HEK293 (cell line): ENCODE measurements around the gene FRY.

ENCODE experiments used
- GLI4 ChIP-seq: fragments of 450-650 bp; formaldehyde crosslinking; IDR thresholded peaks from 2 replicates; pipeline ENCODE4 v1.5.1; 2016; ENCODE audit warnings: missing biosample characterization, missing genetic modification characterization
- HOXA7 ChIP-seq: sonication (generic); formaldehyde crosslinking; IDR thresholded peaks from 2 replicates; pipeline ENCODE4 v1.8.1; 2022; ENCODE audit warnings: missing genetic modification reagents, borderline replicate concordance
- KLF7 ChIP-seq: fragments of 450-650 bp; formaldehyde crosslinking; IDR thresholded peaks from 2 replicates; pipeline ENCODE4 v1.5.1; 2016; ENCODE audit warnings: missing biosample characterization, missing genetic modification characterization, borderline replicate concordance
- OSR2 ChIP-seq: fragments of 450-650 bp; formaldehyde crosslinking; IDR thresholded peaks from 2 replicates; pipeline ENCODE4 v1.5.1; 2016; ENCODE audit warnings: missing biosample characterization, missing genetic modification characterization
- SCRT2 ChIP-seq: fragments of 450-650 bp; formaldehyde crosslinking; IDR thresholded peaks from 2 replicates; pipeline ENCODE4 v1.5.1; 2016; ENCODE audit warnings: missing biosample characterization, missing genetic modification characterization
- TSHZ1 ChIP-seq: fragments of 450-650 bp; formaldehyde crosslinking; IDR thresholded peaks from 2 replicates; pipeline ENCODE4 v1.5.1; 2016; ENCODE audit warnings: missing biosample characterization, missing genetic modification characterization, borderline replicate concordance
- YY2 ChIP-seq: fragments of 450-650 bp; formaldehyde crosslinking; IDR thresholded peaks from 2 replicates; pipeline ENCODE4 v1.5.1; 2016; ENCODE audit warnings: missing biosample characterization, missing genetic modification characterization
- ZBTB20 ChIP-seq: fragments of 450-650 bp; formaldehyde crosslinking; IDR thresholded peaks from 2 replicates; pipeline ENCODE4 v1.5.1; 2016; ENCODE audit warnings: missing biosample characterization, missing genetic modification characterization
- ZBTB7A ChIP-seq: fragments of 450-650 bp; formaldehyde crosslinking; IDR thresholded peaks from 2 replicates; pipeline ENCODE4 v1.5.1; 2016; ENCODE audit warnings: low read depth, missing biosample characterization, missing genetic modification characterization
- ZNF112 ChIP-seq: fragments of 450-650 bp; formaldehyde crosslinking; IDR thresholded peaks from 2 replicates; pipeline ENCODE4 v1.5.0; 2017; ENCODE audit warnings: missing biosample characterization, missing genetic modification characterization
- ZNF140 ChIP-seq: fragments of 450-650 bp; formaldehyde crosslinking; IDR thresholded peaks from 2 replicates; pipeline ENCODE4 v1.5.1; 2016; ENCODE audit warnings: missing biosample characterization, missing genetic modification characterization
- ZNF175 ChIP-seq: fragments of 450-650 bp; formaldehyde crosslinking; IDR thresholded peaks from 2 replicates; pipeline ENCODE4 v1.5.1; 2016; ENCODE audit warnings: missing biosample characterization, missing genetic modification characterization
- ZNF184 ChIP-seq: fragments of 450-650 bp; IDR thresholded peaks from 2 replicates; pipeline ENCODE4 v1.5.1; 2018; ENCODE audit warnings: missing biosample characterization, mild to moderate bottlenecking, missing genetic modification characterization
- ZNF23 ChIP-seq: fragments of 450-650 bp; formaldehyde crosslinking; IDR thresholded peaks from 2 replicates; pipeline ENCODE4 v1.5.1; 2016; ENCODE audit warnings: missing biosample characterization, missing genetic modification characterization, borderline replicate concordance
- ZNF324 ChIP-seq: fragments of 450-650 bp; formaldehyde crosslinking; IDR thresholded peaks from 2 replicates; pipeline ENCODE4 v1.5.1; 2016; ENCODE audit warnings: missing biosample characterization, missing genetic modification characterization
- ZNF366 ChIP-seq: fragments of 450-650 bp; formaldehyde crosslinking; conservative IDR thresholded peaks from 2 replicates; pipeline ENCODE4 v1.5.1; 2016; ENCODE audit warnings: missing biosample characterization, missing genetic modification characterization
- ZNF391 ChIP-seq: fragments of 450-650 bp; formaldehyde crosslinking; IDR thresholded peaks from 2 replicates; pipeline ENCODE4 v1.5.1; 2016; ENCODE audit warnings: low read depth, missing biosample characterization, missing genetic modification characterization, borderline replicate concordance
- ZNF416 ChIP-seq: fragments of 450-650 bp; formaldehyde crosslinking; IDR thresholded peaks from 2 replicates; pipeline ENCODE4 v1.5.1; 2016; ENCODE audit warnings: missing biosample characterization, missing genetic modification characterization
- ZNF548 ChIP-seq: fragments of 450-650 bp; formaldehyde crosslinking; IDR thresholded peaks from 2 replicates; pipeline ENCODE4 v1.5.1; 2016; ENCODE audit warnings: missing biosample characterization, missing genetic modification characterization
- ZNF549 ChIP-seq: fragments of 450-650 bp; IDR thresholded peaks from 2 replicates; pipeline ENCODE4 v1.5.1; 2018; ENCODE audit warnings: missing biosample characterization, missing genetic modification characterization, mild to moderate bottlenecking, inconsistent platforms, moderate library complexity
- ZNF623 ChIP-seq: fragments of 450-650 bp; formaldehyde crosslinking; IDR thresholded peaks from 2 replicates; pipeline ENCODE4 v1.5.1; 2016; ENCODE audit warnings: missing biosample characterization, missing genetic modification characterization
- ZNF670 ChIP-seq: fragments of 450-650 bp; formaldehyde crosslinking; IDR thresholded peaks from 2 replicates; pipeline ENCODE4 v1.5.1; 2016; ENCODE audit warnings: missing biosample characterization, missing genetic modification characterization, low read depth
- ZNF776 ChIP-seq: fragments of 450-650 bp; formaldehyde crosslinking; IDR thresholded peaks from 2 replicates; pipeline ENCODE4 v1.5.0; 2017; ENCODE audit warnings: missing biosample characterization, missing genetic modification characterization, borderline replicate concordance
- TF ChIP-seq, protein P1 (sequence below): fragments of 450-650 bp; formaldehyde crosslinking; IDR thresholded peaks from 2 replicates; pipeline ENCODE4 v1.5.1; 2016; ENCODE audit warnings: missing biosample characterization, missing genetic modification characterization
- TF ChIP-seq, protein P2 (sequence below): fragments of 450-650 bp; formaldehyde crosslinking; IDR thresholded peaks from 2 replicates; pipeline ENCODE4 v1.5.1; 2016; ENCODE audit warnings: missing biosample characterization, missing genetic modification characterization
- TF ChIP-seq, protein P3 (sequence below): fragments of 450-650 bp; formaldehyde crosslinking; IDR thresholded peaks from 2 replicates; pipeline ENCODE4 v1.5.1; 2016; ENCODE audit warnings: missing biosample characterization, missing genetic modification characterization
- TF ChIP-seq, protein P4 (sequence below): fragments of 450-650 bp; formaldehyde crosslinking; IDR thresholded peaks from 2 replicates; pipeline ENCODE4 v1.5.1; 2016; ENCODE audit warnings: missing biosample characterization, missing genetic modification characterization

Gene FRY

DNA sequence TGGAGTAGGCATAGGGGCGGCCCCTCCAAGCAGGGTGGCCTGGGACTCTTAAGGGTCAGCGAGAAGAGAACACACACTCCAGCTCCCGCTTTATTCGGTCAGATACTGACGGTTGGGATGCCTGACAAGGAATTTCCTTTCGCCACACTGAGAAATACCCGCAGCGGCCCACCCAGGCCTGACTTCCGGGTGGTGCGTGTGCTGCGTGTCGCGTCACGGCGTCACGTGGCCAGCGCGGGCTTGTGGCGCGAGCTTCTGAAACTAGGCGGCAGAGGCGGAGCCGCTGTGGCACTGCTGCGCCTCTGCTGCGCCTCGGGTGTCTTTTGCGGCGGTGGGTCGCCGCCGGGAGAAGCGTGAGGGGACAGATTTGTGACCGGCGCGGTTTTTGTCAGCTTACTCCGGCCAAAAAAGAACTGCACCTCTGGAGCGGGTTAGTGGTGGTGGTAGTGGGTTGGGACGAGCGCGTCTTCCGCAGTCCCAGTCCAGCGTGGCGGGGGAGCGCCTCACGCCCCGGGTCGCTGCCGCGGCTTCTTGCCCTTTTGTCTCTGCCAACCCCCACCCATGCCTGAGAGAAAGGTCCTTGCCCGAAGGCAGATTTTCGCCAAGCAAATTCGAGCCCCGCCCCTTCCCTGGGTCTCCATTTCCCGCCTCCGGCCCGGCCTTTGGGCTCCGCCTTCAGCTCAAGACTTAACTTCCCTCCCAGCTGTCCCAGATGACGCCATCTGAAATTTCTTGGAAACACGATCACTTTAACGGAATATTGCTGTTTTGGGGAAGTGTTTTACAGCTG, 283.9 kb downstream of the FRY start, which contains the start of the genes BRCA2 and ZAR1L (continued):
- no peak for TF ChIP-seq OSR2 (tag by site-specific recombination)
- TF ChIP-seq ZNF623 (tag by site-specific recombination) = no peak
- TF ChIP-seq, protein P1, sequence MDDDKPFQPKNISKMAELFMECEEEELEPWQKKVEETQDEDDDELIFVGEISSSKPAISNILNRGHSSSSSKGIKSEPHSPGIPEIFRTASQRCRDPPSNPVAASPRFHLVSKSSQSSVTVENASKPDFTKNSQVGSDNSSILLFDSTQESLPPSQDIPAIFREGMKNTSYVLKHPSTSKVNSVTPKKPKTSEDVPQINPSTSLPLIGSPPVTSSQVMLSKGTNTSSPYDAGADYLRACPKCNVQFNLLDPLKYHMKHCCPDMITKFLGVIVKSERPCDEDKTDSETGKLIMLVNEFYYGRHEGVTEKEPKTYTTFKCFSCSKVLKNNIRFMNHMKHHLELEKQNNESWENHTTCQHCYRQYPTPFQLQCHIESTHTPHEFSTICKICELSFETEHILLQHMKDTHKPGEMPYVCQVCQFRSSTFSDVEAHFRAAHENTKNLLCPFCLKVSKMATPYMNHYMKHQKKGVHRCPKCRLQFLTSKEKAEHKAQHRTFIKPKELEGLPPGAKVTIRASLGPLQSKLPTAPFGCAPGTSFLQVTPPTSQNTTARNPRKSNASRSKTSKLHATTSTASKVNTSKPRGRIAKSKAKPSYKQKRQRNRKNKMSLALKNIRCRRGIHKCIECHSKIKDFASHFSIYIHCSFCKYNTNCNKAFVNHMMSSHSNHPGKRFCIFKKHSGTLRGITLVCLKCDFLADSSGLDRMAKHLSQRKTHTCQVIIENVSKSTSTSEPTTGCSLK (tag by site-specific recombination) = no peak
- no peak for TF ChIP-seq ZNF184 (tag by site-specific recombination)
- 0 out of 2 replicates have a peak, but pooled peaks have one; percentile 32 for TF ChIP-seq ZNF324 (tag by site-specific recombination)
- no peak for TF ChIP-seq ZNF776 (tag by site-specific recombination)
- TF ChIP-seq ZNF175 = no peak
- no peak for TF ChIP-seq ZNF670 (tag by site-specific recombination)
- TF ChIP-seq, protein P2, sequence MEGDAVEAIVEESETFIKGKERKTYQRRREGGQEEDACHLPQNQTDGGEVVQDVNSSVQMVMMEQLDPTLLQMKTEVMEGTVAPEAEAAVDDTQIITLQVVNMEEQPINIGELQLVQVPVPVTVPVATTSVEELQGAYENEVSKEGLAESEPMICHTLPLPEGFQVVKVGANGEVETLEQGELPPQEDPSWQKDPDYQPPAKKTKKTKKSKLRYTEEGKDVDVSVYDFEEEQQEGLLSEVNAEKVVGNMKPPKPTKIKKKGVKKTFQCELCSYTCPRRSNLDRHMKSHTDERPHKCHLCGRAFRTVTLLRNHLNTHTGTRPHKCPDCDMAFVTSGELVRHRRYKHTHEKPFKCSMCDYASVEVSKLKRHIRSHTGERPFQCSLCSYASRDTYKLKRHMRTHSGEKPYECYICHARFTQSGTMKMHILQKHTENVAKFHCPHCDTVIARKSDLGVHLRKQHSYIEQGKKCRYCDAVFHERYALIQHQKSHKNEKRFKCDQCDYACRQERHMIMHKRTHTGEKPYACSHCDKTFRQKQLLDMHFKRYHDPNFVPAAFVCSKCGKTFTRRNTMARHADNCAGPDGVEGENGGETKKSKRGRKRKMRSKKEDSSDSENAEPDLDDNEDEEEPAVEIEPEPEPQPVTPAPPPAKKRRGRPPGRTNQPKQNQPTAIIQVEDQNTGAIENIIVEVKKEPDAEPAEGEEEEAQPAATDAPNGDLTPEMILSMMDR (tag by site-specific recombination) = peak; percentile 15; the same call in 1 of the 2 replicates
- TF ChIP-seq ZNF112 (tag by site-specific recombination) = no peak
- no peak for TF ChIP-seq ZNF549
- no peak for TF ChIP-seq GLI4 (tag by site-specific recombination)
- TF ChIP-seq ZBTB20 (tag by site-specific recombination) = no peak; the same call in 1 of the 2 replicates
- TF ChIP-seq ZNF140 (tag by site-specific recombination) = no peak
- TF ChIP-seq ZNF391 (tag by site-specific recombination) = no peak
- TF ChIP-seq YY2 (tag by site-specific recombination) = no peak
- TF ChIP-seq, protein P3, sequence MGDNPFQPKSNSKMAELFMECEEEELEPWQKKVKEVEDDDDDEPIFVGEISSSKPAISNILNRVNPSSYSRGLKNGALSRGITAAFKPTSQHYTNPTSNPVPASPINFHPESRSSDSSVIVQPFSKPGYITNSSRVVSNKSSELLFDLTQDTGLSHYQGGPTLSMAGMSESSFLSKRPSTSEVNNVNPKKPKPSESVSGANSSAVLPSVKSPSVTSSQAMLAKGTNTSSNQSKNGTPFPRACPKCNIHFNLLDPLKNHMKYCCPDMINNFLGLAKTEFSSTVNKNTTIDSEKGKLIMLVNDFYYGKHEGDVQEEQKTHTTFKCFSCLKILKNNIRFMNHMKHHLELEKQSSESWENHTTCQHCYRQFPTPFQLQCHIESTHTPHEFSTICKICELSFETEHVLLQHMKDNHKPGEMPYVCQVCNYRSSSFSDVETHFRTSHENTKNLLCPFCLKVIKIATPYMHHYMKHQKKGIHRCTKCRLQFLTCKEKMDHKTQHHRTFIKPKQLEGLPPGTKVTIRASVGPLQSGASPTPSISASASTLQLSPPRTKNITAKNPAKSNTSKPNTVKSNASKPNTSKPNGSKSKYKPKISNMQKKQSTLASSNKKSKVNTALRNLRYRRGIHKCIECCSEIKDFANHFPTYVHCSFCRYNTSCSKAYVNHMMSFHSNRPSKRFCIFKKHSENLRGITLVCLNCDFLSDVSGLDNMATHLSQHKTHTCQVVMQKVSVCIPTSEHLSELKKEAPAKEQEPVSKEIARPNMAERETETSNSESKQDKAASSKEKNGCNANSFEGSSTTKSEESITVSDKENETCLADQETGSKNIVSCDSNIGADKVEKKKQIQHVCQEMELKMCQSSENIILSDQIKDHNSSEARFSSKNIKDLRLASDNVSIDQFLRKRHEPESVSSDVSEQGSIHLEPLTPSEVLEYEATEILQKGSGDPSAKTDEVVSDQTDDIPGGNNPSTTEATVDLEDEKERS (tag by site-specific recombination) = no peak
- no peak for TF ChIP-seq ZNF416 (tag by site-specific recombination)
- no peak for TF ChIP-seq HOXA7 (CRISPR knock-in tag)
- TF ChIP-seq TSHZ1 (tag by site-specific recombination) = no peak
- no peak for TF ChIP-seq SCRT2 (tag by site-specific recombination)
- TF ChIP-seq ZNF366 (tag by site-specific recombination) = no peak
- TF ChIP-seq ZNF548 = no peak
- TF ChIP-seq, protein P4, sequence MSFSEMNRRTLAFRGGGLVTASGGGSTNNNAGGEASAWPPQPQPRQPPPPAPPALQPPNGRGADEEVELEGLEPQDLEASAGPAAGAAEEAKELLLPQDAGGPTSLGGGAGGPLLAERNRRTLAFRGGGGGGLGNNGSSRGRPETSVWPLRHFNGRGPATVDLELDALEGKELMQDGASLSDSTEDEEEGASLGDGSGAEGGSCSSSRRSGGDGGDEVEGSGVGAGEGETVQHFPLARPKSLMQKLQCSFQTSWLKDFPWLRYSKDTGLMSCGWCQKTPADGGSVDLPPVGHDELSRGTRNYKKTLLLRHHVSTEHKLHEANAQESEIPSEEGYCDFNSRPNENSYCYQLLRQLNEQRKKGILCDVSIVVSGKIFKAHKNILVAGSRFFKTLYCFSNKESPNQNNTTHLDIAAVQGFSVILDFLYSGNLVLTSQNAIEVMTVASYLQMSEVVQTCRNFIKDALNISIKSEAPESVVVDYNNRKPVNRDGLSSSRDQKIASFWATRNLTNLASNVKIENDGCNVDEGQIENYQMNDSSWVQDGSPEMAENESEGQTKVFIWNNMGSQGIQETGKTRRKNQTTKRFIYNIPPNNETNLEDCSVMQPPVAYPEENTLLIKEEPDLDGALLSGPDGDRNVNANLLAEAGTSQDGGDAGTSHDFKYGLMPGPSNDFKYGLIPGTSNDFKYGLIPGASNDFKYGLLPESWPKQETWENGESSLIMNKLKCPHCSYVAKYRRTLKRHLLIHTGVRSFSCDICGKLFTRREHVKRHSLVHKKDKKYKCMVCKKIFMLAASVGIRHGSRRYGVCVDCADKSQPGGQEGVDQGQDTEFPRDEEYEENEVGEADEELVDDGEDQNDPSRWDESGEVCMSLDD (tag by site-specific recombination) = no peak
- no peak for TF ChIP-seq ZBTB7A (tag by site-specific recombination)
- 0 out of 2 replicates have a peak, but pooled peaks have one; percentile 68 for TF ChIP-seq KLF7
- no peak for TF ChIP-seq ZNF23 (tag by site-specific recombination)
